ENCODE data around the gene PTPRB. TPM values are rescaled to one million over a fixed set of nuclear protein-coding genes. Genes with fewer than 3 reads are reported as not detected.

PTPRB gene
- total and polyA plus RNA-seq, 2 donors (not counting 3 experiments of a cell fraction or from before 2014, with no cell fraction given): 64.1 to 151 TPM

DNA sequence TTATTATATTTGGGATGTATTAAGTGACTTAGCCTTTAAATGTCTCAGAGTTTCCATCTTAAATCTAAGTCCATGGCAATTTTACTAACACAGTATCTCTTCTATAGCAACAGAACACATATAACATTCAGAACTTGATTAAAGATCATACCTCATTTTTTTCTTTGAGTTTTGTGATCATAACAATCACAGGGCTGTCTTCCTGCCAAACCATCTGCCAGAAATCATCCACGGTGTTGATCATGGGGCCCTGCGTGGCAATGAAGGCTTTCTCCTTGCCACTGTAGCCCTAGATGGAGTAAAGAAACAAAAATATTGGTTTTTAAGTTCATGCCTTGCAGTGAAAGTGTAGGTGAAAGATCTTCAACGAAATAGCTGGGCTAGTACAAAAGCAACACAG lies 46.7 kb upstream of the PTPRB start:
- intact Hi-C loops (cut with micrococcal nuclease) (no loop called here), dilution Hi-C loops (cut with MboI; ENCODE audit: extremely low pct_ligation_motif_present, low sequenced_read_pairs) (no loop called here)
- FAIRE-seq (no peak), DNase-seq (ENCODE audit: low read depth, low spot score) (no peak)
- H4K20me1 ChIP-seq (replicated peaks; ENCODE audit: control insufficient read depth, extremely low read depth, insufficient read depth, low read length): no peaks in the 10 kb centered on the region
- H3K4me3 ChIP-seq (replicated peaks in 1 of 3; ENCODE audit: insufficient read depth in 1 of 3, low read depth in 1 of 3, low read length in 3 of 3): no peak overlapping the region
- CTCF ChIA-PET: no interaction called here
- BruUV-seq (replicated peaks): no TSS peak
- no peaks in the 10 kb centered on the region for H3K27me3 ChIP-seq (ENCODE audit: control insufficient read depth in 2 of 2, insufficient read depth in 2 of 2, low read length in 2 of 2)
- no peaks in the 10 kb centered on the region for H3K9me3 ChIP-seq (replicated peaks; ENCODE audit: control insufficient read depth, insufficient read depth, low read length)
- H3K27ac ChIP-seq (ENCODE audit: insufficient read depth, low read depth, low read length): no peak overlapping the region
- POLR2A ChIA-PET: no interaction called here
- no peaks in the 10 kb centered on the region for H3K79me2 ChIP-seq (ENCODE audit: control insufficient read depth, insufficient read depth, low read length)
- H3K4me1 ChIP-seq (ENCODE audit: control insufficient read depth, extremely low read depth, insufficient read depth, low read length): no peaks in the 10 kb centered on the region
- no peaks in the 10 kb centered on the region for H3K9me1 ChIP-seq (replicated peaks; ENCODE audit: control insufficient read depth, extremely low read depth, insufficient read depth, low read length)
- no peak overlapping the region for H3K4me2 ChIP-seq (ENCODE audit: insufficient read depth, low read length)
- no peak overlapping the region for H3K9ac ChIP-seq (replicated peaks; ENCODE audit: extremely low read depth, insufficient read depth, low read length)
- H3K36me3 ChIP-seq (ENCODE audit: control insufficient read depth in 2 of 2, extremely low read depth in 1 of 2, insufficient read depth in 2 of 2, low read length in 2 of 2): no peaks in the 10 kb centered on the region
- no peak overlapping the region for H2AFZ ChIP-seq (ENCODE audit: low read depth, low read length)
- TF ChIP-seq FOS (IDR thresholded peaks at IDR 0.05; ENCODE audit: borderline replicate concordance, insufficient read depth, low read length): no peak
- TF ChIP-seq, protein P1, sequence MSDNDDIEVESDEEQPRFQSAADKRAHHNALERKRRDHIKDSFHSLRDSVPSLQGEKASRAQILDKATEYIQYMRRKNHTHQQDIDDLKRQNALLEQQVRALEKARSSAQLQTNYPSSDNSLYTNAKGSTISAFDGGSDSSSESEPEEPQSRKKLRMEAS (IDR thresholded peaks at IDR 0.05; ENCODE audit: insufficient read depth, insufficient read length): no peak
- no peak for TF ChIP-seq POLR2A (IDR thresholded peaks at IDR 0.05; ENCODE audit: low read depth, low read length)
- TF ChIP-seq POLR2AphosphoS5 (IDR thresholded peaks at IDR 0.05; ENCODE audit: insufficient read depth, low read depth, low read length): no peak
- TF ChIP-seq GATA2 (IDR thresholded peaks at IDR 0.05; ENCODE audit: insufficient read depth, insufficient read length, low read depth, low read length): no peak
- TF ChIP-seq EZH2 (IDR thresholded peaks at IDR 0.05; ENCODE audit: borderline replicate concordance, low read depth, low read length, severe bottlenecking): no peak
- TF ChIP-seq MYC (IDR thresholded peaks at IDR 0.05; ENCODE audit: low read depth, low read length): no peak
- no peak for TF ChIP-seq JUN (IDR thresholded peaks at IDR 0.05; ENCODE audit: borderline replicate concordance, insufficient read depth, insufficient read length, low read depth)
- TF ChIP-seq, protein P2, sequence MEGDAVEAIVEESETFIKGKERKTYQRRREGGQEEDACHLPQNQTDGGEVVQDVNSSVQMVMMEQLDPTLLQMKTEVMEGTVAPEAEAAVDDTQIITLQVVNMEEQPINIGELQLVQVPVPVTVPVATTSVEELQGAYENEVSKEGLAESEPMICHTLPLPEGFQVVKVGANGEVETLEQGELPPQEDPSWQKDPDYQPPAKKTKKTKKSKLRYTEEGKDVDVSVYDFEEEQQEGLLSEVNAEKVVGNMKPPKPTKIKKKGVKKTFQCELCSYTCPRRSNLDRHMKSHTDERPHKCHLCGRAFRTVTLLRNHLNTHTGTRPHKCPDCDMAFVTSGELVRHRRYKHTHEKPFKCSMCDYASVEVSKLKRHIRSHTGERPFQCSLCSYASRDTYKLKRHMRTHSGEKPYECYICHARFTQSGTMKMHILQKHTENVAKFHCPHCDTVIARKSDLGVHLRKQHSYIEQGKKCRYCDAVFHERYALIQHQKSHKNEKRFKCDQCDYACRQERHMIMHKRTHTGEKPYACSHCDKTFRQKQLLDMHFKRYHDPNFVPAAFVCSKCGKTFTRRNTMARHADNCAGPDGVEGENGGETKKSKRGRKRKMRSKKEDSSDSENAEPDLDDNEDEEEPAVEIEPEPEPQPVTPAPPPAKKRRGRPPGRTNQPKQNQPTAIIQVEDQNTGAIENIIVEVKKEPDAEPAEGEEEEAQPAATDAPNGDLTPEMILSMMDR (IDR thresholded peaks at IDR 0.05; ENCODE audit: extremely low read depth in 1 of 2, insufficient read depth in 1 of 2, low read depth in 1 of 2, low read length in 2 of 2): no peak
